Adrenal gland (tissue), 12 donors: Measurements from ENCODE around the gene KIF1A. TPM values are rescaled to one million over a fixed set of nuclear protein-coding genes. Genes with fewer than 3 reads are reported as not detected.
"Not testable (repeated sequence)": the region's sequence is repeated elsewhere in the genome, so short reads cannot be mapped to it uniquely, and the experiment has no call there.

Experiments used
- DNase-seq, 7 donors: peaks; one replicate each; pipeline ENCODE4 v3.0.0-alpha.2; 2019 to 2020
- H3K27ac ChIP-seq, 5 donors: fragments of 200-600 bp; sonication (generic) in 4 of 5; 1 replicate in 3 of 5; 2 replicates in 2 of 5; pipeline versions ENCODE4 v1.5.1 to v1.8.0; 2016 to 2020; ENCODE audit warnings: mild to moderate bottlenecking in 1 of 5
- H3K27me3 ChIP-seq: fragments of 200-600 bp; 2 replicates; pipeline ENCODE4 v1.8.0; 2021
- H3K36me3 ChIP-seq, 2 donors: fragments of 200-600 bp; replicated peaks in 1 of 2; 1 replicate in 1 of 2; 2 replicates in 1 of 2; pipeline versions ENCODE4 v1.5.1 to v1.8.0; 2018 to 2022
- H3K4me1 ChIP-seq, 2 donors: fragments of 200-600 bp; replicated peaks in 1 of 2; 1 replicate in 1 of 2; 2 replicates in 1 of 2; pipeline versions ENCODE4 v1.5.1 to v1.8.0; 2018 to 2021
- H3K4me3 ChIP-seq, 4 donors: fragments of 200-600 bp; sonication (generic) in 3 of 4; one replicate each; pipeline ENCODE4 v1.5.1; 2016 to 2018
- H3K9me3 ChIP-seq, 3 donors: fragments of 200-600 bp; sonication (generic) in 1 of 3; replicated peaks in 1 of 3; 1 replicate in 2 of 3; 2 replicates in 1 of 3; pipeline versions ENCODE4 v1.5.1 to v1.8.0; 2016 to 2021
- POLR2A ChIP-seq, 2 donors: fragments of 450-650 bp; IDR thresholded peaks; one replicate each; pipeline ENCODE4 v1.6.1; 2017; ENCODE audit warnings: antibody characterized with exemption in 2 of 2, mild to moderate bottlenecking in 2 of 2, moderate library complexity in 1 of 2
- WGBS, 4 donors: extraction: QIAGEN DNeasy Blood & Tissue Kit in 2 of 4; methylation state at CpG; one replicate each; pipeline versions ENCODE4 v1.1.5 to v1.1.7; 2013 to 2017; 5-methylcytosine and 5-hydroxymethylcytosine counted together
- intact Hi-C, 2 donors: fragments of 100-400 bp; cut with DNase I; formaldehyde crosslinking; loops; one replicate each; pipeline versions ENCODE4 v1.14.1 to v1.15.0; 2022 to 2023
- polyA plus RNA-seq, 3 donors: library from polyadenylated mRNA; stranded (reverse); fragments of 200-250 nt in 2 of 3; fragments of 350-450 nt in 1 of 3; fragmentation: Illumina TruSeq in 1 of 3; extraction: RNeasy Lipid Tissue Mini Kit (QIAGEN cat#74804) in 1 of 3; gene quantifications; one replicate each; pipeline ENCODE4 v1.2.3, GENCODE V29; 2013 to 2014
- total RNA-seq, 9 donors: library from RNA; depleted of rRNA in 4 of 9; stranded (reverse); fragments of >200 nt in 4 of 9; fragments of 120-200 nt in 1 of 9; fragmentation: NEBNext Ultra II Directional in 1 of 9; extraction: Animal tissue kit (Norgen Biotek cat#: 25700) in 1 of 9; gene quantifications; one replicate each; pipeline versions ENCODE4 v1.1.0 to v1.2.4, GENCODE V29; 2013 to 2023
- TF ChIP-seq, protein P1 (sequence below), 6 experiments: fragments of 450-650 bp in 4 of 6; fragments of 200-600 bp in 2 of 6; sonication (generic) in 1 of 6; IDR thresholded peaks; 1 replicate in 5 of 6; 2 replicates in 1 of 6; pipeline versions ENCODE4 v1.5.1 to v1.8.0; 2016 to 2021; ENCODE audit warnings: antibody characterized with exemption in 6 of 6, mild to moderate bottlenecking in 2 of 6, moderate library complexity in 1 of 6
- donor health status: healthy with polysubstance abuse.
- donor health status: Bipolar disorder and iron deficiency.
- donor health status: DM: yes; HTN: yes; CAD: no.
- donor health status: DM: no; HTN: no; CAD: no.
- donor health status: DM: no; HTN: no; CAD: no.
- donor health status: DM: yes; HTN: yes; CAD: no.

The KIF1A gene
- total and polyA plus RNA-seq, 12 donors = 0.35 to 106 (median 11.5) TPM

DNA sequence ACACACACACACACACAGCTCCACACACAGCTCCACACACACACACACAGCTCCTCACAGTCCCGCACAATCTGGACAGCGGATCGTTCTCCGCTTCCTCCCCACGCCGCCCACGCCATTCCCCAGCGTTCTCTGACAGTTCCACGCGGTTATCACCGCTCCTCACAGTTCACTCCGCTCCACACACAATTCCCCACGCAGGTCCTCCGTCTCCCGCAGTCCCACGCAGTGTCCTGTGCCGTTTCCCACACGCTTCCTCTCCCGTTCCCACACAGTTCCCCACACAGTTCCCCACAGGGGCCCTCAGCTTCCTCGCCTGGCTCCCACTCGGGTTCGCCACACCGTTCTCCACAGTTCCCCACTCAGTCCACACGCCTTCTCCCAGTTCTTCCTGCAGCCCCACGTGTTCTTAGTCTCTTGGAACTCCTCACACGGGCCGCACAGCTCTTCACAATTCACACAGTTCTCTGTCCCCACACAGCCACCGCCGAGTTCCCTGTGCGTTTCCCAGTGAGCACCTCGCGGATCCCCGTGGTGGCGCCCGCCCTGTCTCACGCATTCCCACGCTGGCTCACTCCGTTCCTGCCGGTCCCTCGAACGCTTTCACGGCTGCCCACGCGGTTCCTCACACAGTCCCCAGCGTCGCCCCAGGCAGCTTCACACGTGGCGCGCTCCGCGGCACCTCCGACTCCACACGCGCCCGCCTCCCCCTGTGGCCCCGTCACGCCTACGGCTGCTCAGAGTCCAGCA lies 38.4 kb downstream of the KIF1A start:
- no peaks in the 10 kb centered on the region for H3K4me1 ChIP-seq
- TF ChIP-seq, protein P1, sequence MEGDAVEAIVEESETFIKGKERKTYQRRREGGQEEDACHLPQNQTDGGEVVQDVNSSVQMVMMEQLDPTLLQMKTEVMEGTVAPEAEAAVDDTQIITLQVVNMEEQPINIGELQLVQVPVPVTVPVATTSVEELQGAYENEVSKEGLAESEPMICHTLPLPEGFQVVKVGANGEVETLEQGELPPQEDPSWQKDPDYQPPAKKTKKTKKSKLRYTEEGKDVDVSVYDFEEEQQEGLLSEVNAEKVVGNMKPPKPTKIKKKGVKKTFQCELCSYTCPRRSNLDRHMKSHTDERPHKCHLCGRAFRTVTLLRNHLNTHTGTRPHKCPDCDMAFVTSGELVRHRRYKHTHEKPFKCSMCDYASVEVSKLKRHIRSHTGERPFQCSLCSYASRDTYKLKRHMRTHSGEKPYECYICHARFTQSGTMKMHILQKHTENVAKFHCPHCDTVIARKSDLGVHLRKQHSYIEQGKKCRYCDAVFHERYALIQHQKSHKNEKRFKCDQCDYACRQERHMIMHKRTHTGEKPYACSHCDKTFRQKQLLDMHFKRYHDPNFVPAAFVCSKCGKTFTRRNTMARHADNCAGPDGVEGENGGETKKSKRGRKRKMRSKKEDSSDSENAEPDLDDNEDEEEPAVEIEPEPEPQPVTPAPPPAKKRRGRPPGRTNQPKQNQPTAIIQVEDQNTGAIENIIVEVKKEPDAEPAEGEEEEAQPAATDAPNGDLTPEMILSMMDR (IDR thresholded peaks at IDR 0.05) = no peak
- TF ChIP-seq POLR2A (IDR thresholded peaks at IDR 0.05) = no peak
- H3K9me3 ChIP-seq = no peaks in the 10 kb centered on the region
- WGBS, 4 donors = 86 to 92% (median 89%) methylated on average over 57 to 58 of the region's 58 CpGs
- H3K4me3 ChIP-seq = no peak overlapping the region
- no peaks in the 10 kb centered on the region for H3K36me3 ChIP-seq
- no peaks in the 10 kb centered on the region for H3K27me3 ChIP-seq
- no peak for DNase-seq
- intact Hi-C loops = no loop called here
- no peak overlapping the region for H3K27ac ChIP-seq

DNA sequence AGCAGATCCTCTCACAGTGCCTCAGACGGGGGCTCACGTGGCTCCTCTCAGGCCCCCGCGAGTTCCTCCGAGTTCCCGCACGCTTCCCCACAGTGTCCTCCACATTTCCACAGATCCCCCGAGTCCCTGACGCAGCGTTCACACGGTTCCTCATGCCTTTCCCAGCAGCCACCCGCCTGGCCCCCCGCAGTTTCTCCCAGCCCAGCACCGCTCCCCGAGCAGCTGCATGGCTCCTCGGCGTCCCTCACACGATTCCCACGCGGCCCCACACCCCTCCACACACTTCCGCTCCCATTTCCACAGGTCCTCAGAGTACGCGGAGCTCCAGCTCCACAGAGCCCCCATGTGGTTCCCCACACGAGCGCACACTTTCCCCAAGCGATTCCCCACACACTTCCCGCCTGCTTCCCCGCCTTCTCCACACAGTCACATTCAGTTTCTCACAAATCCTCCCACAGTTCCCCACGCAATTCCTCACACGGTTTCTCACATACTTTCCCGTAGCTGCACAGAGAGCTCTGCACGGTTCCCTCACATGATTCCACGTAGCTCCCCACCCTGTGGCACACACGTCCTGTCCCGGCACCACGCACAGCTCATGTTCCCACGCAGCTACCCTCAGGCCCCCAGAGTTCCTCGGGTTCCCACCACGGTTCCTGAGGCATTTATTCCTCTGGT lies 39.9 kb downstream of the KIF1A start:
- 67 to 76% (median 72%) methylated on average over 39 of the region's 39 CpGs for WGBS, 4 donors
- no peaks in the 10 kb centered on the region for H3K27me3 ChIP-seq
- DNase-seq = no peak

DNA sequence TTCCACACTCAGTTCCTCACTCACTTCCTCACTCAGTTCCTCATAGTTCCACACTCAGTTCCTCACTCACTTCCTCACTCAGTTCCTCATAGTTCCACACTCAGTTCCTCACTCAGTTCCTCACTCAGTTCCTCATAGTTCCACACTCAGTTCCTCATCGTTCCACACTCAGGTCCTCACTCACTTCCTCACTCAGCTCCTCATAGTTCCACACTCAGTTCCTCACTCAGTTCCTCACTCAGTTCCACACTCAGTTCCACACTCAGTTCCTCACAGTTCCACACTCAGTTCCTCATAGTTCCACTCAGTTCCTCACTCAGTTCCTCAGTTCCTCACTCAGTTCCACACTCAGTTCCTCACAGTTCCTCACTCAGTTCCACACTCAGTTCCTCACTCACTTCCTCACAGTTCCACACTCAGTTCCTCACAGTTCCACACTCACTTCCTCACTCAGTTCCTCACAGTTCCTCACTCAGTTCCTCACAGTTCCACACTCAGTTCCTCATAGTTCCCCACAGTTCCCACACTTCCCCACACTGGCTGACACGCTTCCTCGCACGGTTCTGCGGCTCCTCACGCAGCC lies 40.7 kb downstream of the KIF1A start:
- 75 to 82% (median 79%) methylated on average over 6 of the region's 6 CpGs for WGBS, 4 donors
- DNase-seq, H3K27ac ChIP-seq, H3K4me1 ChIP-seq, H3K36me3 ChIP-seq, H3K4me3 ChIP-seq, H3K9me3 ChIP-seq, H3K27me3 ChIP-seq, intact Hi-C loops: not testable (repeated sequence)

More for the DNA sequence above, 39.9 kb downstream of the KIF1A start:
- no peak overlapping the region for H3K27ac ChIP-seq
- TF ChIP-seq, protein P1 (IDR thresholded peaks at IDR 0.05) = no peak
- H3K4me1 ChIP-seq = no peaks in the 10 kb centered on the region
- H3K4me3 ChIP-seq = no peak overlapping the region
- no peaks in the 10 kb centered on the region for H3K9me3 ChIP-seq
- intact Hi-C loops = no loop called here
- H3K36me3 ChIP-seq = no peaks in the 10 kb centered on the region

DNA sequence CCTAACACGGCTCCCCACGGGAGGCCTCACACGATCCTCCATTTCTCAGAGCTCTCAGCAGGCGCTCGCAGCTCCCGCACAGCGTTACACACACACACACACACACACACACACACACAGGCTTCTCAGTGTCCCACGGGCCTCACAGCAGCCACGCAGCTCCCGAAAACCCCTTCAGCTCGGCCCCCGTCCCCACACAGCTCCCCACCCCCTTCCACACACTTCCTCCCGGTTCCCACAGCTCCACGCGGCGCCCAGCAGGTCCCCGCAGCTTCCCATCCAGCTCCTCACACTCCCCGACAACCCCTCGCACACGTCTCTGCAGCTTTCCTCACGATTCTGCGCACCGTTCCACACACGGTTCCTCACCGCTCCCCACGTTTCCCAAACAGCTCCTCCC lies 41.6 kb downstream of the KIF1A start:
- no peaks in the 10 kb centered on the region for H3K9me3 ChIP-seq
- intact Hi-C loops = no loop called here
- 83 to 88% (median 87%) methylated on average over 26 of the region's 26 CpGs for WGBS, 4 donors
- H3K27ac ChIP-seq = no peak overlapping the region
- H3K4me1 ChIP-seq = no peaks in the 10 kb centered on the region
- TF ChIP-seq POLR2A (IDR thresholded peaks at IDR 0.05) = no peak
- TF ChIP-seq, protein P1 (IDR thresholded peaks at IDR 0.05) = no peak
- DNase-seq = no peak
- no peaks in the 10 kb centered on the region for H3K36me3 ChIP-seq
- no peak overlapping the region for H3K4me3 ChIP-seq
- H3K27me3 ChIP-seq = no peaks in the 10 kb centered on the region
